ENCODE data around the gene RADIL. TPM values are rescaled to one million over a fixed set of nuclear protein-coding genes. Genes with fewer than 3 reads are reported as not detected.

The RADIL gene
- total and polyA plus RNA-seq, 2 of the 13 experiments (the other 11 are each of a cell fraction or from before 2014, with no cell fraction given): 0.05 to 0.09 TPM

GRCh38 chr7:4884164-4884563 lies 648 bp upstream of the RADIL start:
- peaks cover 7 to 31% of the 10 kb centered on the region in 2 experiments for H3K27me3 ChIP-seq (ENCODE audit: control insufficient read depth in 1 of 2, insufficient read depth in 2 of 2, low read length in 2 of 2)
- intact Hi-C loops (cut with micrococcal nuclease; ENCODE audit: unreplicated experiment): loop anchor here (5.0 kb wide), 1 partner anchor 37 kb away; no protein-coding TSS in a partner anchor
- no TSS peak for BruUV-seq (replicated peaks)
- ATAC-seq (no peak), FAIRE-seq (no peak), DNase-seq (ENCODE audit: low spot score) (no peak)
- H2AFZ ChIP-seq (ENCODE audit: low read length): no peak overlapping the region
- POLR2A ChIA-PET: no interaction called here
- in situ Hi-C loops (cut with HindIII; ENCODE audit: extremely low pct_ligation_motif_present, low pct_unique_long_range_greater_than_20kb): no loop called here
- H3K36me3 ChIP-seq (replicated peaks in 1 of 2; ENCODE audit: control insufficient read depth in 1 of 2, insufficient read depth in 2 of 2, low read length in 2 of 2): no peaks in the 10 kb centered on the region
- CTCF ChIA-PET (ENCODE audit: low intra/inter-chr PET ratio, low total read pairs): interaction anchor here (1.4 to 3.0 kb wide), 3 partner anchors 36 to 86 kb away, joined by 3 to 47 read pairs (median 13); no protein-coding TSS in a partner anchor
- 57% methylated on average over 10 of the region's 10 CpGs for WGBS (ENCODE audit: low lambda C conversion rate)
- H3K4me2 ChIP-seq (ENCODE audit: low read depth, low read length): no peak overlapping the region
- no peak overlapping the region for H3K27ac ChIP-seq (ENCODE audit: extremely low read length, insufficient read depth, low read length)
- no peak overlapping the region for H3K4me3 ChIP-seq (replicated peaks in 1 of 3; ENCODE audit: insufficient read depth in 1 of 3, low read depth in 2 of 3, low read length in 3 of 3)
- H4K20me1 ChIP-seq (ENCODE audit: insufficient read depth, low read length): no peaks in the 10 kb centered on the region
- no peaks in the 10 kb centered on the region for H3K79me2 ChIP-seq (ENCODE audit: insufficient read depth, low read length)
- peaks cover 22% of the 10 kb centered on the region for H3K4me1 ChIP-seq (ENCODE audit: insufficient read depth, low read length)
- H3K9ac ChIP-seq (ENCODE audit: insufficient read depth, low read depth, low read length): no peak overlapping the region
- no peak for TF ChIP-seq ZNF800 (CRISPR knock-in tag; IDR thresholded peaks at IDR 0.05)
- no peak for TF ChIP-seq KDM5A (IDR thresholded peaks at IDR 0.05; ENCODE audit: borderline replicate concordance, low read length)
- TF ChIP-seq ASH2L (IDR thresholded peaks at IDR 0.05; ENCODE audit: insufficient read length, low read depth, low read length): no peak
- no peak for TF ChIP-seq ZNF749 (CRISPR knock-in tag; IDR thresholded peaks at IDR 0.05; ENCODE audit: borderline replicate concordance)
- H3K9me3 ChIP-seq (ENCODE audit: low read length): no peaks in the 10 kb centered on the region

- Histone ChIP-seq H3K27ac (ENCODE audit: extremely low read length, insufficient read depth, low read length) (no peak overlapping the region), H3K4me2 (ENCODE audit: low read depth, low read length) (peak overlapping the region; percentile 66), H3K4me1 (ENCODE audit: insufficient read depth, low read length) (peaks cover 23% of the 10 kb centered on the region), H3K27me3 (ENCODE audit: control insufficient read depth in 1 of 2, insufficient read depth in 2 of 2, low read length in 2 of 2) (peaks cover 7 to 36% of the 10 kb centered on the region in 2 experiments), H3K4me3 (replicated peaks in 1 of 3; ENCODE audit: insufficient read depth in 1 of 3, low read depth in 2 of 3, low read length in 3 of 3) (peak overlapping the region; percentile 34 to 69 (median 40); a peak in 4 of 6 replicates), H2AFZ (ENCODE audit: low read length) (no peak overlapping the region), H3K9me3 (ENCODE audit: low read length) (no peaks in the 10 kb centered on the region), H4K20me1 (ENCODE audit: insufficient read depth, low read length) (no peaks in the 10 kb centered on the region), H3K36me3 (replicated peaks in 1 of 2; ENCODE audit: control insufficient read depth in 1 of 2, insufficient read depth in 2 of 2, low read length in 2 of 2) (no peaks in the 10 kb centered on the region), H3K79me2 (ENCODE audit: insufficient read depth, low read length) (no peaks in the 10 kb centered on the region), H3K9ac (ENCODE audit: insufficient read depth, low read depth, low read length) (no peak overlapping the region)
- no peak for FAIRE-seq
- DNase-seq (ENCODE audit: low spot score): no peak
- no peak for ATAC-seq
- 28% methylated on average over 15 of the region's 36 CpGs for WGBS (ENCODE audit: low lambda C conversion rate)
- no TSS peak for BruUV-seq (replicated peaks)
- TF ChIP-seq ZNF430 (CRISPR knock-in tag; IDR thresholded peaks at IDR 0.05) (no peak), ZNF777 (CRISPR knock-in tag; IDR thresholded peaks at IDR 0.05) (0 out of 2 replicates have a peak, but pooled peaks have one; percentile 2)
- in situ Hi-C loops (cut with HindIII; ENCODE audit: extremely low pct_ligation_motif_present, low pct_unique_long_range_greater_than_20kb): no loop called here
- POLR2A ChIA-PET: interaction anchor here (0.6 to 0.9 kb wide), 2 partner anchors 91 to 108 kb away, joined by 3 read pairs; partner anchors contain the start of gene AP5Z1
- intact Hi-C loops (cut with micrococcal nuclease; ENCODE audit: unreplicated experiment): loop anchor here (1.0 to 5.0 kb wide), 2 partner anchors 36 to 53 kb away; no protein-coding TSS in a partner anchor
- CTCF ChIA-PET (ENCODE audit: low intra/inter-chr PET ratio, low total read pairs): interaction anchor here (1.4 to 3.0 kb wide), 3 partner anchors 35 to 85 kb away, joined by 3 to 47 read pairs (median 13); no protein-coding TSS in a partner anchor
These were observed 514 bp downstream of the RADIL start for GRCh38 chr7:4883033-4883371.
